Thyroid gland (tissue), 4 donors: Measurements from ENCODE around the gene MRPL33.

Experiments
- CTCF ChIP-seq, 6 experiments: fragments of 200-600 bp in 3 of 6; fragments of 450-650 bp in 3 of 6; sonication (generic) in 3 of 6; IDR thresholded peaks; one replicate each; pipeline ENCODE4 v1.5.1; 2016 to 2019; ENCODE audit warnings: antibody characterized with exemption in 6 of 6, mild to moderate bottlenecking in 2 of 6, inconsistent platforms in 1 of 6, moderate library complexity in 1 of 6
- POLR2A ChIP-seq, 2 donors: fragments of 450-650 bp; IDR thresholded peaks; one replicate each; pipeline ENCODE4 v1.6.1; 2017; ENCODE audit warnings: antibody characterized with exemption in 2 of 2, mild to moderate bottlenecking in 2 of 2, moderate library complexity in 1 of 2

GRCh38 chr2:27823569-27823968, 52.0 kb downstream of the MRPL33 start:
- TF ChIP-seq CTCF (IDR thresholded peaks at IDR 0.05) (no peak), POLR2A (IDR thresholded peaks at IDR 0.05) (no peak)
